HG02642 (cell line): ENCODE results near the gene LMNA.
"Not testable (repeated sequence)": the region's sequence is repeated elsewhere in the genome, so short reads cannot be mapped to it uniquely, and the experiment has no call there.

Source experiments
- ATAC-seq: cut with Tn5 transposase; IDR thresholded peaks from one replicate; pipeline ENCODE4 v1.9.1; 2021; ENCODE audit warnings: mild to moderate bottlenecking; ENCODE audit not compliant: unreplicated experiment, poor library complexity

The LMNA gene

DNA sequence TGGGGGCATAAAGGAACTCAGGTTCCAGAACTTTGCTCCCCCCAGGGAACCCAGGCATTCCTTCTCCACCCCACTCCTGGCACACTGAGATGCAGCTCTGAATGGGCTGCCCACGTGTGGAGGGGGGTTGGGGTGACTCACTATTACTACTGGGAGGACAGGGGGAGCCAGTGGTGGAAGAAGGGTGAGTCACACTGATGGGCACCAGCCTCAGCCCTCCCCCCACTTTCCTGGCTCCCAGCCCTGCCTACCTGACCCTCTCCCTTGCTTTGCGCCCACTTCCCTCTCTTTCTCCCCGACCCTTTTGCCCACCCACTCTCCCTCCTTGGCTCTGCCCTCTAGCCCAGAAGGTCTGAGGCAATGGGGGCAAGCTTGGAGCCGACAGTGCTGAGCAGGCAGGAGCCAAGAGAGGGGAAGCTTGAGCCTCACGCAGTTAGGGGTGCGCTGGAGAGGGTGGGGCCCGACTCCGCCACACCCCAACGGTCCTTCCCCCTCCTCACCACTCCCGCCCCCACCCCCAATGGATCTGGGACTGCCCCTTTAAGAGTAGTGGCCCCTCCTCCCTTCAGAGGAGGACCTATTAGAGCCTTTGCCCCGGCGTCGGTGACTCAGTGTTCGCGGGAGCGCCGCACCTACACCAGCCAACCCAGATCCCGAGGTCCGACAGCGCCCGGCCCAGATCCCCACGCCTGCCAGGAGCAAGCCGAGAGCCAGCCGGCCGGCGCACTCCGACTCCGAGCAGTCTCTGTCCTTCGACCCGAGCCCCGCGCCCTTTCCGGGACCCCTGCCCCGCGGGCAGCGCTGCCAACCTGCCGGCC, at the start of gene LMNA:
Gene LMNA, plus strand, starts transcription at position 611 of the 818 bp plus-strand sequence. CDS start 208 bp downstream, outside the sequence.
- ATAC-seq: peak; percentile 78

DNA sequence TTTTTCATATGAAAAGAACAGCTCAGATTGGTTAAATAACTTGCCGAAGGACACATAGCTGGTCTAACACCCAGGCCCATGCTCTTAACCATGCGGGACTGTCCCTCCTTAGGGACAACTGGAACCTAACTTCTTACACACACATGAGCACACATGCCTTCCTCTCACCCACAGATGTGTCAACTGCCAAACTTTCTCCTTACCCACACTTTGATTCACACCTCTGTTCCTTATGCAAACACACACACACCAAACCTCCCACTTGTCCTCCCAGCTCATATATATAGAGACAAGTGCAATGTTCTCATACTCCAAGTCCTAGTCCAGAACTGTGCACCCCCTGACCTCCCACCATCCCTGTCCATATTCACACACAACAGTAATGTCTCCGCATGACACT, 49.3 kb upstream of the LMNA start:
- ATAC-seq: no peak

DNA sequence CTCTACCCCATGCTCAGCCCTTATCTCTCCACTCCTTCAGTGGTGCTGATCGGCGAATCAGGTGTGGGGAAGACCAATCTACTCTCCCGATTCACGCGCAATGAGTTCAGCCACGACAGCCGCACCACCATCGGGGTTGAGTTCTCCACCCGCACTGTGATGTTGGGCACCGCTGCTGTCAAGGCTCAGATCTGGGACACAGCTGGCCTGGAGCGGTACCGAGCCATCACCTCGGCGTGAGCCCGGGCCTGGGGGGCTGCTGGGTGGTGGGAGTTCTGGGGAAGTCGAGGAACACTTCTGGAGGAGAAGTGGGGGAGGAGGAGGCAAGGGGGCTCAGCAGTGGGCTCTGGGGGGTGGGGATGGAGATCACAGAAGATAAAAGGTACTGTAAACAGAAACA, 48.6 kb upstream of the LMNA start:
- ATAC-seq: no peak

DNA sequence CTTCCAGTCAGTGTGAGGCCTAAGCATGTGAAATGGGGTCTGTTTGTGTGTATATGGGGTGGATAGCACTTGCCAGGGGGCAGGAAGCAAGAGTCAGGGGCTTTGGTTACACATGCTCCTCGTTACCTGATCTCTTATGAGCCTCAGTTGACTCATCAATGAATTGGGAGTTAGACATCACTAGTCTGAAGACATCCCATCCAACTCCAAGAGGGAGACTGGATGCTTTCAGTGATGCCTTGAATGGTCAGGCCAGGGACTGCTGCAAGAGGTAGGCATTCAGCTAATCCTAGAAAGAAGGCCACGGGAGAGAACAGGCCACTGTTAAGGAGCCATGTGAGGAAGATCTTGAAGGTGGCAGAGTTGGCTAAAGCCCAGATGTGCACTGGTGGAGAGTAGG, 47.2 kb upstream of the LMNA start:
- no peak for ATAC-seq

DNA sequence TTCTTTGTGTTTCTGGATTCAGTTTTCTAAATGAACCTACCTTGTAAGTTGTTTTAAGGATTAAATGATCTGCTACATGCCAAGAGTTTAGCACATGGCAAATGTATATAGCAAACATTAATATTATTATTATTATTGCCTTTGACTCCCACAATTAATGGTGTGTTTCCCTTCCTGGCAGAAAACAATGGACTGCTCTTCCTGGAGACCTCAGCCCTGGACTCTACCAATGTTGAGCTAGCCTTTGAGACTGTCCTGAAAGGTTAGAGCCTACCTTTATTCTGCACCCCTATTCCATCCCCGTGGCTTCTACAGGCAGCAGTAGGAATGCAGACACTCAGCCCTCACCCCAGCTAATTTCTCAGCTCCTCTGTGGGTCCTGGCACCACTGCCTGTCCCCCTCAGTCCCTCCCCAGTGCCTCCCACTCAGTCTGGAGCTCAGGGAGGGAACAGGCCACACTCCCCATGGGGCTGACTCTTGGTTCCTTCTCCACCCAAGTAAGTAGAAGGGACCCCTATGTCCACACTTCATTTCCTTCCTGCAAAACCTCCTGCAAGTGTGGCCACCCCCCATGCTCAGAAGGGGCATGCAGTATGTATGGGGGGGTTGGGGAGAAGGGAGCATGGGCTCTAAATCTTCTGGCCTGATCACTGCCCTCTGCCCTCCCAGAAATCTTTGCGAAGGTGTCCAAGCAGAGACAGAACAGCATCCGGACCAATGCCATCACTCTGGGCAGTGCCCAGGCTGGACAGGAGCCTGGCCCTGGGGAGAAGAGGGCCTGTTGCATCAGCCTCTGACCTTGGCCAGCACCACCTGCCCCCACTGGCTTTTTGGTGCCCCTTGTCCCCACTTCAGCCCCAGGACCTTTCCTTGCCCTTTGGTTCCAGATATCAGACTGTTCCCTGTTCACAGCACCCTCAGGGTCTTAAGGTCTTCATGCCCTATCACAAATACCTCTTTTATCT, 44.7 kb upstream of the LMNA start:
- ATAC-seq: no peak

DNA sequence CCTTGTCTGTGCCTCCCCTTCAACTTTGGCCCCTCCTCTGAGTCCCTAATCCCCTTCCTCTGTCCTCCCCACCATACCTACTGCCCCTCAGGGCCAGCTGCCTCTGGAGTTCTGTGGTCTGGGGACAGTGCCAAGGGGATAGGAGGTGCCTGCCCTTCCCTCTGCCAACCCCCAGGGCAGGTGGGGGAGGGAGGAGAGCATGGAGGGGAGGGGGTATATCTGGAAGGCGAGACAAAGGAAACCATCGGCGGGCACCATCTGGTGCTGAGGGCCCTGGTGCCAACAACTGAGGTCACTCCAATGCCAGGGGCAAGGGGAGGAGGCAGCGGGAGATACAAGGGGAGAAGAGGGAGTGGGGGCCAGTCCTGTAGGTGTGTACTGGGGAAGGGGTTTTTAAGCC, 44.0 kb upstream of the LMNA start:
- no peak for ATAC-seq

DNA sequence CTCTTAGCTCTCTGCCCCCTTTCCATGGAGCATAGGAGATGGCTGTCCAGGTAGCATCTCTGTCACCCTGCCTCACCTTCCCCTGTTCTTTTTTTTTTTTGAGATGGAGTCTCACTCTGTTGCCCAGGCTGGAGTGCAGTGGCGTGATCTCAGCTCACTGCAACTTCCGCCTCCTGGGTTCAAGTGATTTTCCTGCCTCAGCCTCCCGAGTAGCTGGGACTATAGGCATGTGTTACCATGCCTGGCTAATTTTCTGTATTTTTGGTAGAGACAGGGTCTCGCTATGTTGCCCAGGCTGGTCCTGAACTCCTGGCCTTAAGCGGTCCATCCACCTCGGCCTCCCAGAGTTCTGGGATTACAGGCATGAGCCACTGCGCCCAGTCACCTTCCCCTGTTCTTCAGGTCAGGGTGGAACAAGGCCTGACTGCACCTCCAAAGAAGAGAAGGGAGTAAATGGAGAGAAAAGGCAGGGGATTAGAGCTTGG, 43.1 kb upstream of the LMNA start:
- not testable (repeated sequence) for ATAC-seq

DNA sequence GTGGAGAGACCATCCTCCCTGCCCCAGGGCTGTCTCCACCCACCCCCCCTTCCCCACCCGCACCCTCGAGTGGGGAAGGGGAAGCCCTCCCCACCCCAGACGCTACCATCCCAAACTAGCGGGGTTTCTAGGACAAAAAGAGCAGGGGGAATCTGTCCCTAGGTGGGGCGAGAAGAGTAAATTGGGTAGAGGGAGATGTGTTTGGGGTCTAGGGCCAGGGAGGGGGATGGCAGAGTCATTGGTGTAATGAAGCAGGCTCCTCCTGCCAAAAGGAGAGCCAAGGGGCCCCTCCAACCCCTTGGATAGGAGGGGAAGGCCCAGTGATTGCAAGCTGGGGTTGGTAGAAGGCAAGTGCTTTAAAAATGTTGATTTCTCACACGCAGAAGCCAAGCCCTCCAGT, 42.3 kb upstream of the LMNA start:
- no peak for ATAC-seq

DNA sequence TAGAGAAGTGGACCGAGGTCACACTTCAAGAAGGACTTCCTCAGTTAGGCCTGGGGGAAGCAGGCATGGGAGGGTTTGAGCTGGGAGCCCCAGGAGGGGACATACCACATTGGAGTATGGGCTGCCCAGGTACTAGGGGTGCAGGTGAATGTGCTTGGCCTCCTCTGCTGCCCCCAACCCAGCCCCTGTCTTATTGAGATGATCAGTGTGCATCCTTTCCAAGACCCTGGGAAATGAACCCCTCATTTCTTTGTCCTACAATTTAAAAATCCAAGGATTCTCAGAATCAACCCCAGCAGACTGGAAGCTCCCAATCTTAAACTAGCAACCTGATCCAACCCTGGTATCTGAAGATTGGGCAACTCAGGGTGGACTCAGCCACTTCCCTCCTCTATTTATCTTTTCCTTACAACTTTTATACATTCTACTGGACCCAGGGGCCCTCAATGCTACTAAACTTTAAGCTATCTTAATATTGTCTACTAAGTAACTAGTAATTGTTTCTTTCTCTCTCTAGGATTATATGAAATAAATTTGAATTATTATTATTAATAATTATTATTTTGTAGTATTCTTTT, 41.3 kb upstream of the LMNA start:
- ATAC-seq: no peak

DNA sequence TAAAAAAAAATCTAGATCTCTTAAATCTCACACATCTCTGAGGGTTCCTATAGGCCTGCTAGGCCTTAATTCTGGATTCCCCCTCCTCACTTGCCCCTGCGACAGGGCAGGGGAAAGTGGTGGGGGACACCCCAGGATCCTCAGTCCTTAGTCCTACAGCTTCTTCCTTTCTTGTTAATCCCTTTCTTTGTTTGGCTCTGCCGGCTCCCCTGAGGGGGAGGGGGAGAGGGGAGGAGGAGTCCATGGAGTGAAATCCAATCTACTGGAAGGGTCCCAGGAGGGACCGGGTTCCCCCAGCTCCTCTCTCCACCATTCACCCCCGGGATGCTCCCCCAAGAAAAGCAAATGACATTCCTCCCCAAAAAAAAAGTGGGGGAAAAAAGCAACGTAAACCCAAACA, 40.8 kb upstream of the LMNA start:
- ATAC-seq: no peak

DNA sequence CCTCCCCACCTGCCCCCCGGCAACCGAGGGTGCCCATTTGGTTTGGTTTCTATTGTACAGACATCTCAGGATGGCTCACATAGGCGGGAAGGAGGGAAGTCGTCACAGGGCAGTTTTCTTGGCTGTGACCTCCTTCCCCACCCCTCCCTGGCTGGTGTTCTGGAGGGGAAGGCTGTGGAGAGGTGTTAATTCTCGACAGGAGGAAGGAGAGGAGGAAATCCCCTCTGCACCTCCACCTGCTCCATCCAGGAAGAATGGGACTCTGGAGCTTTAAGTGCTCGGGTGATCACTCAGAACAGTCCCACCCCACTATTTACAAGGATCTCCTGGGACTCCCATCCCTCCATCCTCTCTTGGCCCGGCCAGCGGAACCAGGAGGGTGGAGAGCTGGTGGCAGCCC, 39.9 kb upstream of the LMNA start:
- no peak for ATAC-seq

DNA sequence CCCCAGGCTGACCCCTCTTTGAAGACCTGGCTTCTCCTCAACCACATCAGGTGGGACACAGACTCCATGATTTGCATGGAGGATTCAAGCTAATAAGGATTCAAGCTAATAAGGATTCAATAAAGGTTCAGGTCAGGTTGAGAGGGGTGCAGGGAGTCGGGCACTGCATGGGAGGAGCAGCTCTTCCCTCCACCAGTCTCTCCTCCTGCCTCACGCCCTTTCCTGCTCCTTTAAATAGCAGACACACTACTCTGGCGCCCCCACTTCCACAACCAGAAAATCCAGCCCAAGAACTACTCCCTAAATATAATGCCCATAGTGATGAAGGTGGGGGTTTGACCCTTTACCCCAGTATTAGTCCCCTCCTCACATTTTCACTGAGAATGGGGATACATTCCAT, 39.3 kb upstream of the LMNA start:
- no peak for ATAC-seq

DNA sequence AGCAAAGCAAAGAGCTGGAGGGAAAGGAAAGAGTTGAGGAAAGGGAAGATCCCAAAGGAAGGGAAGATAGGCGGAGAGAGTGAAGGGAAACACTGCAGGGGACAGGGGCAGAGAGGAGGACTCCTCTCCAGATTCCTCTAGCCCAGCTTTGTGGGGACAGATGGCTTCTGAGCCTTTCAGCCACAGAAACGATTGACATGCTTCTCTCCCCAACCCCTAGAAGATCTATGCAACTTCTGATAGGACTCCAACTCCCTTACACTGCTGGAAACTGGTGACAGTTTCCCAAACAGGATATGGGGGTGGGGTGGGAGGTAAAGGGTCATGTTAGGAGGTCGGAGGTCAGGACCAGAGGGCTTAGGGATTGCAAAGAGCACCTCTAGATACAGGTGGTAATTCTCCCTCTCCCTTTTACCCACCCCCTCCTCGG, 38.7 kb upstream of the LMNA start:
- ATAC-seq: no peak

DNA sequence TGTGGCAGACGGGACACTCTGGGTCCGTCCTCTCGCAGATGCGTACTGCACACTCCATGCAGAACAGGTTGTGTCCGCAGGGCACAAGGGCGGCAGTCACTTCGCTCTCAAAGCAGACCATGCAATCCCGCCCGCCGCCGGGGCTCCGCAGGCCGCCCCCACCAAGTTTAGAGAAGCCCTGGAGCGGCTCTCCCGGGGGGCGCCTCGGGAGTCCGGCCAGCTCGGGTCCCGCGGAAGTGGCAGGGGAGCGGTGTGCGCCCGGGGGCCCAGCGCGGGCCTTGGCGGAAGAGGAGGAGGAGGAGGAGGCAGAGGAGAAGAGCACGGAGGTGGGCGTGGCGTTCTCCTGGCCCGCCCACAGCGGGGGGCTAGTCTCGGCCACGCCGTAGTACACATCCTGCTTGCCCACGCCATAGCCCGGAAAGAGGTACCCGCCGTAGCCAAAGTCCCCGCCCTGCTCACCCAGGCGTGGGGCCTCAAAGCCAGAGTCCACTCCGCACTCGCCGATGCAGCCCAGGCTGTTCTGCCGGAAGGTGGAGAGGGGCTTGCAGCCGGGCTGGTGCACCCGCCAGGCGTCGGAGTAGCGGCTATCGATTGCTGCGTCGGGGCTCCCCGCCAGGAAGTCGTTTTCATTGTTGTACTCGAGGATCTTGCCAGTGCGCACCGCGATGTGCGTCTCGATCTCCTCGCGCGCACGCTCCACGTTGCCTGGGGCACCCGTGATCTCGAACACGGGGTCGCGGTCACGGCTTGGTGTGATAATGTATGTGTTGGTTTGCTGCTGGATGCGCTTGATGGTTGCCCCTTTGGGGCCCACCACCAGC, 37.7 kb upstream of the LMNA start:
- ATAC-seq: peak; percentile 70

DNA sequence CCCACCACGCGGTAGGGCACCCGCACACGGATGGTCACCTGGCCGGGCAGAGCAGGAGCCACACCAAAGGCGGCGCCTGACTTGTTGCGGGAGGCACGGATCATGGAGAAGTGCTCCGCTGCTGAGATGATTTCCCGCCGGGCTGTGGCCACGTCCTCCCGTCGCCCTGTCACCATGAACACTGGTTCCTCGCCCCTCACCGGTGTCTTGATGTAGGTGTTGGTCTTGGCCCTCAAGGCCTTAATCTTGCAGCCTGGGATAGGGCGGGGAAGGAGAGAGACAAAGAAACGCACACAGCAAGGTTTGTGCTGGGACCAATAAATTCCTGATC, 37.1 kb upstream of the LMNA start:
- ATAC-seq: no peak

DNA sequence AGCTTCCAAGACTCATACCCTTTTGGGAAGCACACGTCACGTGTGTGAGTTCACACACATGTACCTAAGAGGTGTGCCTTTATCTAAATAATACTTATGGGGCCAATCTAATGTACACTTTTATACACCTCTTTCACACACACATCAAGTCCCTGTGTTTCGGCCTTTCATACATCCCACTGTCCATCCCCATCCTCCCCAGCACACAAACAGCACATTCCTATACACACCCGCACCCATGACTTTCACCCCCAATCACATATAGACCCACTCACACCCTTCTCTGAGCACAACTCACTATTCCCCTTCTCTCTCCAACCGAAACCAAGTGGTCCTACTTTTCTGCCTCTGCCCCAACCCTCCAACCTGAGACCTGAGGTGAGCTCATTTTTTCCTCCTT, 35.8 kb upstream of the LMNA start:
- no peak for ATAC-seq

DNA sequence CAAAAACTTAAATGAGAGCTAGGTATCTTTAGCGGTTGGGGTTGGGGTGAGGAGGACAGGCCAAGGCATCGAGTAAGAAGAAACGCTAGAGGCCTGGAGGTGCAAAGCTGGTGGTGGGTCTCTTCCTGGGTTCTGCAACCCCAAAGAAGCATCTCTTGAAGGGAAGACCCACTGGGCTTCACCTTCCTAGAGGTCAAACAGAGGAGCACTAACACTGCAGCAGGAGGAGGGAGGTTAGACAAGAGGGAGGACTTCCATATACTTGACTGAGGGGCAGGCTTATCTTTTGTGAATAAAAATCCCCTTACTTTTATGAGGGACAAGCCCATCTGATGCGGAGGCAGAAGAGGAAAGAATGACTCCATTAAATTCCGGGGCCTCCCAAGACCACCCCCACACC, 34.7 kb upstream of the LMNA start:
- no peak for ATAC-seq

DNA sequence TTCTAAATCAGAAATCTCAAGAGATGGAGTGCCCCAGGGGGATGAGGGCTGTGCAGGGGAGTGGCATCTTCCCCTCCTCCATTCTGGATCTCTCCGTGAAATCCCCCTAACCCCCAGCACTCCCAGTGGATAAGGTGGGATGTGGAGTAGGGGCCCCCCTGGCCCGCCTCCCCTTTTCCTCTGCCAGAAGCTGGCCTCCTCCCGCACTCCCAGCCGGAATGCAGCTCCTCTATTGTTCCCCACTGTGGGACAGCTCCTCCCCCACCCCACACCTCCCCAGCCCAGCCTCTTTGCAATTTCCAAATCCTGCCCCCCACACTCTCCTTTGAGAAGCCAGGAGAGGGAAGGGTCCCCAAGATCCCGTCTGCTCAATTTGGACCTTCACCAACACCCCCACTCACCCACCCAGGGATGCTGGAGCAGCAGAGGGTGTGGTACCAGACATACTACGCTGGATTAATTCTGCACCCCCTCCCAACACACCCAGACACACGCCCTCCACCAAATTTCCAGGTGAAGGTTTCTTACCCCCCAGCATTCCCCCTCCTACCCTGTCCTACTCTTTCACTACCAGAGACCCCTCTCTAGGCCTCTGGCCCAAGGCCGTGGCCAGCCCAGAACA, 34.2 kb upstream of the LMNA start:
- no peak for ATAC-seq

DNA sequence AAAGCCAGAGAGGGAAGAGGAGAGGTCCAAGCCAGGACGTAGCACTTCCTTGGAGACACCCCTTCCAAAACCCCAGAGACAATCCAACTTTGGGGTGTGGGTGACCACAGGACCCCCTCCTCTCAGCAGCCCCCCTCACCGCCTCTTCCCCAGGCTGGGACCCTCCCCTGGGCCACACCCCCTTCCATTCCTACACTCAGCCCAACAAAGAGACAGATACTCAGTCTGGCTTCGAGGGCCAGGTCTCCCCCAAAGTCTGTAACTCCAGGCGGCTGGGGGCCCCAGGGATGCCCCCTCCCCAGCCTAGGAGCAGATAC, 33.7 kb upstream of the LMNA start:
- ATAC-seq: no peak
